Stimulated activated CD8-positive, alpha-beta memory T cell treated with anti-CD3 and anti-CD28 coated beads, Interleukin-2, amount 100 ng/mL, for 48 hours (primary cell): Measurements from ENCODE around the gene TRAPPC14.

Experiments used
- DNase-seq, 2 donors: peaks; one replicate each; pipeline ENCODE4 v3.0.0-alpha.2; 2020; ENCODE audit warnings: low read depth in 2 of 2

Gene TRAPPC14

DNA sequence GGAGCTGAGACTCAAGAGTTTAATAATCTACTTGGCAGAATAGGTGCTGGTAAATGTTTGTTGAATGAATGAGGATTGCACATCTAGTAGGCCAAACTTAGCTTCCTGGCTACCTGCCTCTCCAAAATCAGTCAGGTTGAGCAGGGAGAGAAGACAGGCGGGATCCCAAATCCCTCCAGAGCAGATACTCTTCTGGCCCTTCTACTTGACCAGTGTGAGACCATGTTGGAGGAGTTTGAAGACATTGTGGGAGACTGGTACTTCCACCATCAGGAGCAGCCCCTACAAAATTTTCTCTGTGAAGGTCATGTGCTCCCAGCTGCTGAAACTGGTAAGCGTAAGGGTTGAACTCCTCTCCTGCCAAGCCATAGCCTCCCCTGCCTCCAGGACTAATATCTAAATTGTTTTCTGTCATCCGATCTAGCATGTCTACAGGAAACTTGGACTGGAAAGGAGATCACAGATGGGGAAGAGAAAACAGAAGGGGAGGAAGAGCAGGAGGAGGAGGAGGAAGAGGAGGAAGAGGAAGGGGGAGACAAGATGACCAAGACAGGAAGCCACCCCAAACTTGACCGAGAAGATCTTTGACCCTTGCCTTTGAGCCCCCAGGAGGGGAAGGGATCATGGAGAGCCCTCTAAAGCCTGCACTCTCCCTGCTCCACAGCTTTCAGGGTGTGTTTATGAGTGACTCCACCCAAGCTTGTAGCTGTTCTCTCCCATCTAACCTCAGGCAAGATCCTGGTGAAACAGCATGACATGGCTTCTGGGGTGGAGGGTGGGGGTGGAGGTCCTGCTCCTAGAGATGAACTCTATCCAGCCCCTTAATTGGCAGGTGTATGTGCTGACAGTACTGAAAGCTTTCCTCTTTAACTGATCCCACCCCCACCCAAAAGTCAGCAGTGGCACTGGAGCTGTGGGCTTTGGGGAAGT lies 34.0 kb downstream of the TRAPPC14 start:
- DNase-seq, result no peak

DNA sequence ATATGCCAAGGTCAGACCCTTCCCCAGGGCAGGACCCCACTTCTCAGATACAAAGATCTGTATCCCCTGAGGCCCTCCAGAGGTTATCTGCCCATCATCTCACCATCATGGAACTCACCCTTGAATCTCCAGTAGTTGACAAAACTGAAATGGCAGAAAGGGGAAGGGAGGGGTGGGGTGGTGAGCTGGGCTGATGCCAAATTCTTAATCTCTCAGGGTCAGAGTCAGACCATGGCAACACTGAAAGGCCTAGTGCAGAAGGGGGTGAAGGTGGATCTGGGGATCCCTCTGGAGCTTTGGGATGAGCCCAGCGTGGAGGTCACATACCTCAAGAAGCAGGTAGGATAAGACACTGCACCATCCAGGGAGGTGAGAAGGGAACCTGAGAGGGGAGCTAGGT lies 36.0 kb downstream of the TRAPPC14 start:
- no peak for DNase-seq

DNA sequence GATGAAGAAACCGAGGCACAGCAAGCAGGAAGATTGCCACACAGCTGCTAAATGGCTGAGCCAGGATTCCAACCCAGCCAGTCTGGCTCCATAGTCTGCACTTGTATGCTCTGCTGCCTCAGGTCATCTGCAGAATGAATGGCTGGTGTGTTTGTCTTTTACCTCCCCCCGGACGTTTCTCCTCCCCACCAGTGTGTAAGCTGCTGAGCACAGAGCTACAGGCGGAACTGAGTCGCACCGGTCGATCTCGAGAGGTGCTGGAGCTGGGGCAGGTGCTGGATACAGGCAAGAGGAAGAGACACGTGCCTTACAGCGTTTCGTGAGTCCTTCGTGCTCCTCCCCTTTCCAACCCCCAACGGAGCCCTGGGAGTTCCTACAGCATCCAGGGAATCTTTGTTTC lies 36.5 kb downstream of the TRAPPC14 start:
- DNase-seq, result no peak

DNA sequence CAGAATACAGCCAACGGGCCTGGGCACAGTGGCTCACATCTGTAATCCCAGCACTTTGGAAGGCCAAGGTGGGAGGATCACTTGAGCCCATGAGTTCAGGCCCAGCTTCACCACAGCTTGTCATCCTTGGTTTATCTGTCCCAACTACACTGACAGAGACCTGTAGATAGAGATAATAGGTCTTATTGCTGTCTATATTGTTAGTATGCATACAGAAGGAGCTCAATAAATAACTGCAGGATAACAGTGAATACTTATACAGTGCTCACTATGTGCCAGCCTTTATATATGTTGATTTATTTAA lies 37.8 kb downstream of the TRAPPC14 start:
- DNase-seq, result no peak

DNA sequence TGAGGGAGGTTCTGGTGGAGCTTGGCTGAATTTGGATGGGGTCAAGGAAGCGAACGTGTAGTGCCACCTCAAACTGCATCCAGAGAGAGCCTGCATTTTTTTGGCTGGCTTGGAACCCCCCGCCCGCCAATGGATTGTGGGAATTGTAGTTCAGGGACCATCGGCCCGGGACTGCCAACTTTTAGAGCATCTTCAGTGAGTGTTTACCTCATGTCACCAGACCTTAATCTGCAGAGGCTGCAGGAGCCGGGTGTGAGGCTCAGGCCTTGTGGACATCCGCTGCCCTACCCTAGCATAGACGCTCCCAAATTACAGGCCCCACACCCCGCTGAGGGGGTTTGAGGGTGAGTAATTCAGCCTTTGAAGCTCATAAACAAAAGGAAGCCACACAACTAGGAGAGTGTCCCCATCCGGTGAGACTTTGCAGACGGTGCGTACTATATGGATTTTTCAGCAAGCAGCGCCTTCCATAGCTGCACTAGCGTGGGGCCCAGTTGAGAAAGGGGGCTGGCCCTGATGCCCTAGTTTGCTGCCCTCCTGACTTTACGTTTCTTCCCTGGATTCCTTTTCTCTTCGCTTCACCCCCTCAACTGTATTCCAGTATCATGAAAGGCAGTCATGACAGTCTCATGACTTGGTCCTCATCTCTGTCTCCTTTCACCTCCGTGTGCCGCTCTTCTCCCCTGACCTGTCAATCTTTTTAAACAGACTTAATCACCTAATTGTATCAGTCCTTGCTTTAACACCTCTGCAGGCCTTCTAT lies 38.4 kb downstream of the TRAPPC14 start:
- peak in 1 of 2 donors; percentile 50 for DNase-seq

DNA sequence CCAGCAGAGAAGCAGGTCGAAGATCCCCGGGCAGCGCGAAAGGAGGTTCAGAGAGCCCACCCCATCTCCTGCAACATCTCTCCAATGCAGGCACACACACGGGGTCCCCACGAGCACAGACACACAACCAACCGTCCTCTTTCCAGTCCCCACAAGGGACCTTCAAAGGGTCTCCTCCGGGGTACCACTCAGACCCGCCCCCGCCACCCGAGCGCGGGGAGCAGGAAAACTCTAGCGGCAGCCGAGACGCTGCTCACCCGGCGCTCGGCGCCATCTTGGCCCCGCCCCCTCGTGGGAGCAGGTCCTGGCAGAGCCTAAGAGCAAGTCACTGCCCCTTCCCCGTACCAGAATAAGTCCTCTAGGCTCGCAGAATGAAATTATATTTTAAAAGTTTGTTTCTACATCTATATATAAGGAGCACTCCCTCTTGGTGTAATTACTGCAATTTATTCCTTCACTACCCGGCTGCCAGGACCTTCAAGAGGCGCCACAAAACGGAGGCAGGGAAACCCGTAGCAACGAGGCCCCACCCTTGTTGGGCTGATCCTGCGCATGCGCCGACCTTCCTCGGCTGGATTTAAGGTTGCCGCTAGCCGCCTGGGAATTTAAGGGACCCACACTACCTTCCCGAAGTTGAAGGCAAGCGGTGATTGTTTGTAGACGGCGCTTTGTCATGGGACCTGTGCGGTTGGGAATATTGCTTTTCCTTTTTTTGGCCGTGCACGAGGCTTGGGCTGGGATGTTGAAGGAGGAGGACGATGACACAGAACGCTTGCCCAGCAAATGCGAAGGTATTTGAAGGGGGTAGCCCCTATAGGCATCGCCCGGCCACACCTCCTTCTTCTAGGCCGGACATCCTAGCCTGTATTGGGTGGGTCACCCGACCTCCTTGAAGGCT lies 39.2 kb downstream of the TRAPPC14 start, which contains the start of the genes CNPY4 and TAF6:
CNPY4 (plus strand) TSS at position 563 of the 898 bp plus-strand sequence; CDS start at position 674, 111 bp downstream.
TAF6 (minus strand) TSS at position 287 of the 898 bp plus-strand sequence. CDS start 5,149 bp downstream, outside the sequence.
- peak; percentile 88 to 91 for DNase-seq

DNA sequence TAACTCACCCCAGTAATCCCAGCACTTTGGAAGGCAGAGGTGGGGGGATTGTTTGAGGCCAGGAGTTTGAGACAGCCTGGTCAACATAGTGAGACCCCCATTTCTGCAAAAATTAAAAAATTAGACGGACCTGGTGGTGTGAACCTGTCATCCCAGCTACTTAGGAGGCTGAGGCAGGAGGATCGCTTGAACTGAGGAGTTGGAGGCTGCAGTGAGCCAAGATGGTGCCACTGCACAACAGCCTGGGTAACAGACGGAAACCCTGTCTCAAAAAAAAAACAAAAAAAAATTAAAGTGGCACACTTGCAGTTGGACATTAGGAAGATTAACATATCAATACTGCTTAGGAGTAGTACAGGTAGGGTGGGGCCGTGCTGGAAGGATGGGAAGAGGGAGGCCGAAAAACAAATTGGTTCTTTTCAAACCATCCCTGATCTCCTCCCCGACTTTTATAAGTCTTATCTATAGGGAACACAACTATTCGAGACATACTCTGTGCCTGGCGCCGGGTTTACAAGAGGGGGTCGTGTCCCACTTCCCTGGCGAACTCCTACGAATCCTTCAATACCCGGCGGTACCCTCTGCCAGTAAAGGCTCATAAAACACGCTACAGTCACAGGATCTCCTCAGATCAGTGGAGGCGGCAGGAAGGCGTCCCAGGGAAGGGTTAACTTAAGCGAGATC lies 40.0 kb downstream of the TRAPPC14 start:
- DNase-seq, result no peak

DNA sequence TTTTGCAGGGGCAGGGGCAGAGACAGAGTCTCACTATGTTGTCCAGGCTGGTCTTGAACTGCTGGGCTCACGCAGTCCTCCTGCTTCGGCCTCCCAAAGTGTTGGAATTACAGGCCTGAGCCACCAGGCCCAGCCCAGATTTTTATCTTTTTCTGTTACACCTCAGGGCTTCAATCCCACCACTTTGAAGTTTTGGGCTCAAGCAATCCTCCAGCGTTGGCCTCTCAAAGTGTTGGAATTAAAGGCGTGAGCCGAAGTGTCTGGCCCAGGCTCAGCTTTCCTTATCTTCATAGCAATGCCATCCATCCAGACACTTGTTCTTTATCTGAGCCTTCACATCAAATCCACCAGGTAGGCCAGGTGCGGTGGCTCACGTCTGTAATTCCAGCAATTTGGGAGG lies 43.5 kb downstream of the TRAPPC14 start:
- DNase-seq, result no peak

DNA sequence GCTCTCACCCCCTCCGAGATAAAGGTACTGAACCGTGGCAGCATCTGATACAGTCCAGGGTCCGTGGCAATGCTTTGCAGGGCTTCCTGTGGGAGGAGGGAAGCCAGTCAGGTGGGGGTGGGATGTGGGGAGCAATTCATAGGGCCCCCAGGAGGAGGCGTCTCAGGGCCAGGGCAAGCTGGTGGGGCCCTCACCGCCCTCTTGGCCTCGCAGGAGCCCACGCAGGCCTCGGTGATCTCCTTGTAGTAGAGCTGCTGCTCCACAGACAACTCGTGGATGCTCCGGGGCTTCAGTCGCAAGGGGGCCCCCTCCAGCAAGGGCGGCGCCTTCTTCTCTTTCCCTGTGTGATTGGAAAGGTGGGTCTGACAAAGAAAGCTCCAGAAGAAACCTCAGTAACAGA lies 46.6 kb downstream of the TRAPPC14 start:
- no peak for DNase-seq

DNA sequence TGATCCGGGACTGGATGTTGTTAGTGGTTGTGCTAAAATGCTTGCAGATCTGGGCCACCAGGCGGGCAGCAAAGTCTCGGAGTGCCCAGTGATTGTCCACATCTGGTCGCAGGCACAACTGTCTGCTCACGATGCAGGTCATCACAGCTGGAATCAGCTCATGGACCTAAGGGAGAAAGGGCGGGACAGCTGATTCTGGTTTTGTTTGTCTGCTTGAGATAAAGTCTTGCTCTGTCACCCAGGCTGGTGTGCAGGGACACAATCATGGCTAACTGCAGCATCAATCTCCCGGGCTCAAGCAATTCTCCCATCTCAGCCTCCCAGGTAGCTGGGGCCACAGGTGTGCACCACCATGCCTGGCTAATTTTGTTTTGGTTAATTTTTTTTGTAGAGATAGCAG lies 47.4 kb downstream of the TRAPPC14 start:
- DNase-seq, result no peak

DNA sequence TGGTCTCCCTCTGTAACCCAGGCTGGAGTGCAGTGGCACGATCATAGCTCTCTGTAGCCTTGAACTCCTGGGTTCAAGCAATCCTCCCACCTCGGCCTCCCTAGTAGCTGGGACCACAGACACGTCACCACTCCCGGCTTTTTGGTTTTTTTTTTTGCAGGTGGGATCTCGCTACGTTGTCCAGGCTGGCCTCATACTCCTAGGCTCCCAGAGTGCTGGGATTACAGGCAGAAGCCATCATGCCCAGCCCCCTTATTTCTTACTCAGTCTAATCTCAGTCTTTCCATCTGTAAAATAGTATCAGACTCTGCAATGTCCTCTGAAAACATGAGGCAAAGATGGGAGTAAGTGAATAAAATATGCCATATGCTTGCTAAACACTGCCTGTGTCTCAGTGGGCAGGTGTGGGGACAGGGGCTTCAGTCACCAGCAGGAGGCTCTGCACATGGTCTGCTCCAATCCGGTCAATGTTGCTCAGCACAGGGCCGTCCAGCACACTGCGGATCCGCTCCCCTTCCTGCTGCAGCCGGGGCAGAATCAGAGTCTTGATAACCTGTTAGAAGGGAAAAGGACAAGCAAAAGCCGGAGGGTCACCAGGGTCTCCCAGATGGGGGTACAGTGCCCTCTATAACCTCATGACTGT lies 48.9 kb downstream of the TRAPPC14 start:
- no peak for DNase-seq

DNA sequence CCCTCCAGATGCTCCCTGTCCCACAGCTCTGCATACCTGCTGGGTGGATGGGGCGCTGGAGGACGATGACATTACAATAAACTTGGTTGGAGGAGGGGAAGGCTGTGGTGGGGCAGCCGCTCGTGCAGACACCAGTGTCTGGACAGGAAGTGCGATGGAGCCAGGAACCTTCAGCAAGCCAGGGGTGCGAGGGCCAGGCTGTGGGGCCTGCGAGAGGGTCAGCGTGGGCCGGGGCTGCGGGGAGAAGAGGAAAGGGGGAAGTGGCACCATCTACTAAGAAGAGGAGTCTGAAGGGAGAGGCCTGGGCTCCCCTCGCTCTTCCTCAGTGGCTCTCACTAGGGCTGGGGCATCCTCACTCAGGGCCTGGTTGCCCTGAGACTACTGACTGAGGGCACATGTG lies 50.6 kb downstream of the TRAPPC14 start:
- no peak for DNase-seq

DNA sequence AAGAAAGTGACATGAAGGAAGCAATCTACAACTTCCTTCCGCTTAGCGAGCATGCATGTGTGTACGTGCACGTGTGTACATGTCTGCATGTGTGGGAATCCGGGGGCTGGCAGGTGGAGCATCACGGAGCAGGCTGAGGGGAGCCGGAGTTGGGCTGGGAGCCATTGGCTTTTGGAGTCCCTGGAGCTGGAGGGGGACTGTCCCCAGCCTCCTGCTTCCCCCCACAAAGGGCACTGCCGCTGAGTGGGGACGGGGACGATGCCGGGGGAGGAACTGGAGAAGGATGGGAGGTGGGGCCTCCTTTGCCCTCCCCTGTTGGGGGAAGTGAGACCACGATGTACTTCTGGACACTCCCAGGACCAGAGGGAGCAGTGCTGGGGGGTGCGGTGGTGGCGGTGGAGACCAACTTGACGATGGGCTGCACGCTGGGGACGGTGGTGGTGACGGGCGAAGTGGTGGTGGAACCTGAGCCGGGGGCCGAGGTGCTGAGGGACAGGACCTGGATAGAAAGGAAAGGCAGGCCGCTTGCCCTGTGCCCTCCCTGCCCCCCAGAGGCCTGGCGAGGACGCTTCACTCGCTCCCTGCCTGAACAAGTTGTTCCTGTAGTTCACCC lies 51.3 kb downstream of the TRAPPC14 start:
- no peak for DNase-seq

DNA sequence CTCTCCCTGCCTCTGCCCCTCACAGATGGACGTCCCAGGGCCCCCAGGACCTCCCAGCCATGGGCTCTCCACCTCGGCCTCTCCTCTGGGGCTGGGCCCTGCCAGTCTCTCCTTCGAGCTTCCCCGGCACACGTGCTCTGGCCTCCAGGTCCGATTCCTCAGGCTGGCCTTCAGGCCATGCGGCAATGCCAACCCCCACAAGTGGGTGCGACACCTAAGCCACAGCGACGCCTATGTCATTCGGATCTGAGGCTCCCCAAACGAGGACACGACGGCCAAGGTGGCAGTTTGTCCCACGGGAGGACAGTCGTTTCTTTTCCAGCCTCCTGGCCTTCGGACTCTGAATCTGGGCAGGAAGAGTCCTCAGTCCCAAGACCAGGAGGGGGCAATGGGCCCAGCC lies 51.9 kb downstream of the TRAPPC14 start:
- no peak for DNase-seq

DNA sequence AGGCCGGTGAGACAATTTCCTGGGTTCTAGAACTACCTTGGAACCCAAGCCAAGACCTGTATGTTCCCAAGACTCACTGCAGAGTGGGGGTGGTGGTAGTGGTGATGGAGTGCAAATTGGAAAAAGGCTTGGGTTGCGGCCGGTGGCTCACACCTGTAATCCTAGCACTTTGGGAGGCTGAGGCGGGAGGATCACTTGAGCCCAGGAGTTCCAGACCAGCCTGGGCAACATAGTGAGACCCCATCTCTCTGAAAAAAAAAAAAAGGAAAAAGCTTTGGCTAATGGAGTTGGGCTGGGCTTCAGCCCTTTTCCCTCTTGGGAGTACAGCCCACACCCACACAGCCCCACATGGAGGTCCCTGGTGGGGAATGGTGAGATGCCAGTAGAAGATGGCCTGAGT lies 53.0 kb downstream of the TRAPPC14 start:
- DNase-seq, result no peak
